GM06990 (cell line): ENCODE data around the gene DNAH17.

Experiments used
- DNase-seq: peaks from one replicate; pipeline ENCODE4 v3.0.0-alpha.2; 2011; ENCODE audit not compliant: insufficient read length; ENCODE audit errors: extremely low read depth
- H3K27me3 ChIP-seq: replicated peaks from 2 replicates; pipeline ENCODE4 v1.6.0; 2011; ENCODE audit warnings: low read length; ENCODE audit not compliant: control insufficient read depth, insufficient read depth
- H3K36me3 ChIP-seq: 2 replicates; pipeline ENCODE4 v1.5.1; 2011; ENCODE audit warnings: low read length; ENCODE audit not compliant: control insufficient read depth, insufficient read depth
- H3K4me3 ChIP-seq: replicated peaks from 2 replicates; pipeline ENCODE4 v1.5.1; 2011; ENCODE audit warnings: low read depth, mild to moderate bottlenecking, control low read depth, low read length
- CTCF ChIP-seq: IDR thresholded peaks from 2 replicates; pipeline ENCODE4 v1.5.1; 2011; ENCODE audit warnings: low read length, control low read depth, mild to moderate bottlenecking, inconsistent platforms; ENCODE audit not compliant: insufficient read depth, poor library complexity, severe bottlenecking

DNAH17 gene

DNA sequence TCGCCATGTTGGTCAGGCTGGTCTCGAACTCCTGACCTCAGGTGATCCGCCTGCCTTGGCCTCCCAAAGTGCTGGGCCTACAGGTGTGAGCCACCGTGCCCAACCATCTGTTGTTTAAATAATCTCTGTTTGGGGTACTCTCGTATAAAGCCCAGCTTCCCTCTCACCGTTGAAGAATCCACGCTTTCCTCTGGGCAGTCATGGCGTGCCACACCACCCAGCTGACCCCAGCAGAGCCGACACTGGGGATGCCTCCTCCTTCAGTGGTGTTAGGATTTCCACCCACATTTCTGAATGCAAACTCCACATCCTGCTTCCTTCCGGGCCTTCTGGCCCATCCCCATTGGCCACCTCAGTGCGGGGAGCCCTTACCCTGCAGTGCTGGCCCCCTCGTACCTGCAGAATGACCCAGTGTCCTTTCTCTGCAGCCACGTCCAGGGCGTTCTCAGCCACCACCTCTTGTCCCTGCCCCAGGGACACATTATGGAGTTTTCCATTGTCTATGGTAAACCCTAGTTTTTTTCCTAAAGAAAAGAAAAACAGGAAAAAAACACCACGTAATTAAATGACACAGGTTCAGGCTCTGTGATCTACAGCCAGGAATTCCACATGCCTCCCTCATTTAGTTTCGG is 138.4 kb downstream of the DNAH17 start:
- no peak for TF ChIP-seq CTCF
- DNase-seq, result no peak
- no peaks in the 10 kb centered on the region; the same call in 1 of the 2 replicates for H3K27me3 ChIP-seq
- H3K4me3 ChIP-seq, result no peak overlapping the region
- no peaks in the 10 kb centered on the region for H3K36me3 ChIP-seq

DNA sequence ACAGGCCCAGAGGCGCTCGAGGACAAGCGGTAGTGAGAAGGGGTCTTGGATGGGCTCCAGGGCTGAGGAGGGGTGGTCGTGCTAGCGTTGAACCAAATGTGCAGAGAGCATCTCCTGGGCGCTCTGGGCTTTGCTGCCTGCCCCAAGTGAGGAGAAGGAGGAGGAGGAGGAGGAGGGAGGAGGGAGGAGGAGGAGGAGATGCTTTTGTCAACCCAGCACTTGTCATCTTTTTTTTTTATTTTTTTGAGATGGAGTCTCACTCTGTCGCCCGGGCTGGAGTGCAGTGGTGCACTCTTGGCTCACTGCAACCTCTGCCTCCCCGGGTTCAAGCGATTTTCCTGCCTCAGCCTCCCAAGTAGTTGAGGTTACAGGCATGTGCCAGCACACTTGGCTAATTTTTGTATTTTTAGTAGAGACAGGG is 138.9 kb downstream of the DNAH17 start:
- no peak for DNase-seq
- H3K4me3 ChIP-seq, result no peak overlapping the region
- H3K27me3 ChIP-seq, result no peaks in the 10 kb centered on the region; the same call in 1 of the 2 replicates
- no peaks in the 10 kb centered on the region for H3K36me3 ChIP-seq
- TF ChIP-seq CTCF, result no peak

DNA sequence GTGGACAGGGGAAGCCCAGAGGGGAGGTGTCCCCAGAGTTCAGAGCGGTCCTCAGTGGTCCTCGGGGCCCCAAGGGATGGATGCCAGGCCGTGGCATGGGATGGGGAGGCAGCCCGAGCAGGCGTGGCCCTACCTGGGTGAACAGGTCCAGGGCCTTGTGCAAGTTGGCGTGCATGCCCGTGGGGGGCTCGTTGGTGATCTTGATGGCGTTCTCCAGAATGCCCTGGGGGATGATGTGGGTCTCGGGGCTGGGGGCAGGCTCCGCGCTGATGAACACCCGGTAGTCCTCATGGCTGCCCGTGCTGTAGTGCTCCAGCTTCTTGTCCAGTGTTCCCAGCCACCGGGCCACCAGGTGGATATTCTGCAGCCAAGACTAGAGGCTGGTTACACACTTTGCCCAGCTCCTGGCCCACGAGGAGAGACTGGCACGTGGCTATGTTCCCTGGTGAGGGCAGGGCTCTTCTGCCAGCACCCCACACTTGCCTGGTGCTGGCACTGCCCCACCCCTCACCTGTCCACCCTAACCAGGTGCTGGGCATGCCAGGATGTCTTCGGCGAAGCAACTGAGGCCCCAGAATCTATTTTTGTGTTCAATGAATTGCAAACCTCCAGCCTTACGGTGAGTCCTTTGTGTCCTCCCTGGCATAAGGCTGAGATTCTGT is 139.6 kb downstream of the DNAH17 start:
- Histone ChIP-seq H3K4me3 (no peak overlapping the region), H3K27me3 (no peaks in the 10 kb centered on the region; the same call in 1 of the 2 replicates), H3K36me3 (no peaks in the 10 kb centered on the region)
- no peak for TF ChIP-seq CTCF
- no peak for DNase-seq

GRCh38 chr17:78435330-78436005 is 141.7 kb downstream of the DNAH17 start:
- no peak for DNase-seq

More at GRCh38 chr17:78435330-78436005, 141.7 kb downstream of the DNAH17 start:
- Histone ChIP-seq H3K4me3 (no peak overlapping the region), H3K27me3 (no peaks in the 10 kb centered on the region; the same call in 1 of the 2 replicates), H3K36me3 (no peaks in the 10 kb centered on the region)
- TF ChIP-seq CTCF, result no peak
